Mesendoderm (in vitro differentiated cells): ENCODE data around the gene KCNA1.

Experiments
- DNase-seq: peaks from one replicate; pipeline ENCODE4 v3.0.0; 2013
- H2AK5ac ChIP-seq: 2 replicates; pipeline ENCODE4 v1.6.1; 2013; ENCODE audit warnings: low read length, inconsistent platforms
- H2BK120ac ChIP-seq: 2 replicates; pipeline ENCODE4 v1.6.1; 2013; ENCODE audit warnings: low read depth, mild to moderate bottlenecking, low read length, moderate library complexity, mixed read lengths
- H2BK15ac ChIP-seq: replicated peaks from 2 replicates; pipeline ENCODE4 v1.6.1; 2013; ENCODE audit warnings: low read depth, mild to moderate bottlenecking, moderate library complexity
- H2BK5ac ChIP-seq: 2 replicates; pipeline ENCODE4 v1.6.1; 2013; ENCODE audit warnings: low read length, inconsistent platforms
- H3K18ac ChIP-seq: 2 replicates; pipeline ENCODE4 v1.6.1; 2013; ENCODE audit warnings: mild to moderate bottlenecking, low read length, mixed read lengths
- H3K23ac ChIP-seq: one replicate; pipeline ENCODE4 v1.6.1; 2013; ENCODE audit warnings: low read length
- H3K27ac ChIP-seq: 2 replicates; pipeline ENCODE4 v1.5.1; 2013; ENCODE audit warnings: low read depth, mild to moderate bottlenecking, inconsistent platforms, low read length, moderate library complexity
- H3K27me3 ChIP-seq: 2 replicates; pipeline ENCODE4 v1.6.1; 2013; ENCODE audit warnings: low read length, control low read depth, mild to moderate bottlenecking, inconsistent platforms; ENCODE audit not compliant: insufficient read depth, poor library complexity
- H3K36me3 ChIP-seq: 2 replicates; pipeline ENCODE4 v1.6.1; 2013; ENCODE audit warnings: low read length, inconsistent platforms; ENCODE audit not compliant: control insufficient read depth, insufficient read depth
- H3K4ac ChIP-seq: one replicate; pipeline ENCODE4 v1.6.1; 2013; ENCODE audit warnings: low read depth, mild to moderate bottlenecking, low read length, moderate library complexity
- H3K4me1 ChIP-seq: 2 replicates; pipeline ENCODE4 v1.6.1; 2013; ENCODE audit warnings: low read depth, low read length, inconsistent platforms; ENCODE audit not compliant: control insufficient read depth
- H3K4me2 ChIP-seq: 2 replicates; pipeline ENCODE4 v1.6.1; 2013; ENCODE audit warnings: low read length
- H3K4me3 ChIP-seq: 2 replicates; pipeline ENCODE4 v1.5.1; 2013; ENCODE audit warnings: mild to moderate bottlenecking, low read length
- H3K56ac ChIP-seq: one replicate; pipeline ENCODE4 v1.6.1; 2013; ENCODE audit warnings: low read length
- H3K79me1 ChIP-seq: 2 replicates; pipeline ENCODE4 v1.6.1; 2013; ENCODE audit warnings: low read length, inconsistent platforms
- H3K79me2 ChIP-seq: 2 replicates; pipeline ENCODE4 v1.6.1; 2013; ENCODE audit warnings: mild to moderate bottlenecking, low read length; ENCODE audit not compliant: control insufficient read depth, insufficient read depth
- H3K9ac ChIP-seq: 2 replicates; pipeline ENCODE4 v1.6.1; 2013; ENCODE audit warnings: low read length, inconsistent platforms
- H4K5ac ChIP-seq: one replicate; pipeline ENCODE4 v1.6.1; 2013; ENCODE audit warnings: low read length
- H4K8ac ChIP-seq: one replicate; pipeline ENCODE4 v1.6.1; 2013; ENCODE audit warnings: low read depth, mild to moderate bottlenecking, control low read depth, low read length, moderate library complexity
- WGBS: extraction: QIAGEN DNeasy Blood & Tissue Kit; methylation state at CpG from one replicate; pipeline ENCODE4 v1.1.7; 2013; ENCODE audit warnings: low lambda C conversion rate, missing lambda C conversion rate; ENCODE audit not compliant: insufficient coverage; ENCODE audit errors: extremely low coverage; 5-methylcytosine and 5-hydroxymethylcytosine counted together

KCNA1 gene

DNA sequence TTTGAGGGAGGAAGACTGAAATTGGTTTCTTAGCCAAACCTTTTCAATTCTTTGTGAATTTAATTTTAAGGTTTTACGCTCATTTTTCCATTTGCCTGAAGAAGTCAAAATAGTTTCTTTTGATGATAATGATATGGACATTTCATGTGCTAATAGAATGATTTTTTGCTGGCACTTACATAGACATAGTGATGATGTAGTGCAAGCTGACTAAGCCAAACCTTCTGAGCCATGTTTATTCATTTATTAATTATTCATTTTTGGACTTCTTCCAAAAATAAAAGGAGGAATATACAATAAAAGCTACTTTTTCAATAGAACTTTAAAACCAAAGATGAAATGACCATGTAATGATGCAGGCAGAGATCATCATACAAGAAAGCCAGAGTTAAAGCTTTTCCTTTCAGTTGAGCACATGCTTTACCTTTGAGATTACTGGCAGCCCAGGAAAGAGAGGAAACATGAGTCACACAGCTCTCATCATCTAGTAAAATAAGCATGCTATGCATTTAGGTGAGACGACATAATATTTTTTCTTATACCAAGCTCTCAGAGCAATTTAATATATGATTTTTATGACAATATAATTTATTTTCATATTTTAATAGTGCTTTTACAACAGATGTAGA lies 24.8 kb downstream of the KCNA1 start:
- no peak overlapping the region for H2BK120ac ChIP-seq
- no peak overlapping the region for H3K27ac ChIP-seq
- H3K4ac ChIP-seq, result no peak overlapping the region
- no peaks in the 10 kb centered on the region for H3K36me3 ChIP-seq
- H3K27me3 ChIP-seq, result no peaks in the 10 kb centered on the region
- H3K4me3 ChIP-seq, result no peak overlapping the region
- H3K4me2 ChIP-seq, result no peak overlapping the region
- H3K9ac ChIP-seq, result no peak overlapping the region
- no peaks in the 10 kb centered on the region for H3K79me2 ChIP-seq
- H3K79me1 ChIP-seq, result no peaks in the 10 kb centered on the region
- H2AK5ac ChIP-seq, result no peak overlapping the region
- DNase-seq, result no peak
- H3K4me1 ChIP-seq, result no peaks in the 10 kb centered on the region
- no CpG with 5 or more reads among the region's 2 CpGs for WGBS
- H4K5ac ChIP-seq, result no peak overlapping the region
- H3K18ac ChIP-seq, result no peak overlapping the region
- H3K23ac ChIP-seq, result no peak overlapping the region
- H2BK15ac ChIP-seq, result no peak overlapping the region
- H2BK5ac ChIP-seq, result no peak overlapping the region
- no peak overlapping the region for H4K8ac ChIP-seq
- H3K56ac ChIP-seq, result no peak overlapping the region

DNA sequence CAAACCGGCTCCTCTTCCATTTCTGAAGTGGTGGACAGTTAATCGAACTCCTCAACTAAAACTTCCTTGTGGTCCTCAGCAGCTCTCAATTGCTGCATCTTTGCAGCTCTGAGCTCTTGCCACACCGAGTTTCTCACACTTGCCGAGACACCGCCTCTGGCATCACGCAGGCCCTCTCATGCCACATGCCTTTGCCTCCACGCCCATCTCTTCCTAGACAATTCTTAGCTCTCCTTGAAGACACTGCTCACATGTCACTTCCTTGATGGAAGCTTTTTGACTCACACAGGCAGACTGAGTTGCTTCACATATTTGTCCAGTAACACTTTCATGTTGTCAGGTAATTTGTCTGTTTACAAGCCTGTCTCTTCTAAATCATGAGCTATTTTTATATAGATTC lies 29.2 kb downstream of the KCNA1 start:
- Histone ChIP-seq H3K4me1 (no peaks in the 10 kb centered on the region), H3K27me3 (no peaks in the 10 kb centered on the region), H3K79me1 (no peaks in the 10 kb centered on the region), H4K5ac (no peak overlapping the region), H3K56ac (no peak overlapping the region), H2AK5ac (no peak overlapping the region), H2BK15ac (no peak overlapping the region), H2BK5ac (no peak overlapping the region), H3K23ac (no peak overlapping the region), H3K4me2 (no peak overlapping the region), H3K79me2 (no peaks in the 10 kb centered on the region), H3K36me3 (no peaks in the 10 kb centered on the region), H2BK120ac (no peak overlapping the region), H3K9ac (no peak overlapping the region), H4K8ac (no peak overlapping the region), H3K4me3 (no peak overlapping the region), H3K4ac (no peak overlapping the region), H3K27ac (no peak overlapping the region), H3K18ac (no peak overlapping the region)
- WGBS, result no CpG with 5 or more reads among the region's 7 CpGs
- DNase-seq, result no peak

DNA sequence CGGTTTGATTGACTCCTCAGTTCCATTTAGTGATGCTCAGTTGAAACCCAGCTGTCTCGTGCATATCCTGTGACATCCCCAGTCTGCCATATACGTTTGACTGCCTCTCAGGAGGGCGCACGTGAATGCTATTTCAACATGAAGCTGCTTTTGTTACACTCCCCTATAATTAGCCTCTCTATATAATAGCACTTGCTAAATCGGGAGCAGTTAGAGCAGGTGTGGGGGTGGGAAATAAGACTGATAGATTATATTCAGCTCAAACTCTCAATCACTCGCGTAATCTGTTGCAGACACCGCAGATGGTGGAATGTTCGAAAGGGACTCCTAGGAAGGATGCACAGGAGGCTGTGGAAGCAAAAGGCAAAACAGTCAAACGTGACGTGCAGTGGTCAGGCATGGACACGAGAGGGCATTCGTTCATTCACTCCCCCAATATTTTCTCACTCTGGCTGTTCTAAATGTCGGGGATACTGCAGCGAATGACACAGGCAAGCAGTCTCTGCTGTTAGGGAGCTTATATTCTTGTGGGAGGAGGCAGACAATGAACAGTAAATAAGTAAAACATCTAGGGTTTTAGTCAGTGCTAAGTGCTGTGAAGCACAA lies 29.8 kb downstream of the KCNA1 start:
- Histone ChIP-seq H4K8ac (no peak overlapping the region), H3K4ac (no peak overlapping the region), H2BK15ac (no peak overlapping the region), H3K27ac (no peak overlapping the region), H2BK120ac (no peak overlapping the region), H3K4me1 (no peaks in the 10 kb centered on the region), H3K9ac (no peak overlapping the region), H3K36me3 (no peaks in the 10 kb centered on the region), H4K5ac (no peak overlapping the region), H3K4me2 (no peak overlapping the region), H3K18ac (no peak overlapping the region), H2AK5ac (no peak overlapping the region), H3K79me1 (no peaks in the 10 kb centered on the region), H3K27me3 (no peaks in the 10 kb centered on the region), H3K23ac (no peak overlapping the region), H2BK5ac (no peak overlapping the region), H3K4me3 (no peak overlapping the region), H3K79me2 (no peaks in the 10 kb centered on the region), H3K56ac (no peak overlapping the region)
- DNase-seq, result no peak
- WGBS, result no CpG with 5 or more reads among the region's 16 CpGs

DNA sequence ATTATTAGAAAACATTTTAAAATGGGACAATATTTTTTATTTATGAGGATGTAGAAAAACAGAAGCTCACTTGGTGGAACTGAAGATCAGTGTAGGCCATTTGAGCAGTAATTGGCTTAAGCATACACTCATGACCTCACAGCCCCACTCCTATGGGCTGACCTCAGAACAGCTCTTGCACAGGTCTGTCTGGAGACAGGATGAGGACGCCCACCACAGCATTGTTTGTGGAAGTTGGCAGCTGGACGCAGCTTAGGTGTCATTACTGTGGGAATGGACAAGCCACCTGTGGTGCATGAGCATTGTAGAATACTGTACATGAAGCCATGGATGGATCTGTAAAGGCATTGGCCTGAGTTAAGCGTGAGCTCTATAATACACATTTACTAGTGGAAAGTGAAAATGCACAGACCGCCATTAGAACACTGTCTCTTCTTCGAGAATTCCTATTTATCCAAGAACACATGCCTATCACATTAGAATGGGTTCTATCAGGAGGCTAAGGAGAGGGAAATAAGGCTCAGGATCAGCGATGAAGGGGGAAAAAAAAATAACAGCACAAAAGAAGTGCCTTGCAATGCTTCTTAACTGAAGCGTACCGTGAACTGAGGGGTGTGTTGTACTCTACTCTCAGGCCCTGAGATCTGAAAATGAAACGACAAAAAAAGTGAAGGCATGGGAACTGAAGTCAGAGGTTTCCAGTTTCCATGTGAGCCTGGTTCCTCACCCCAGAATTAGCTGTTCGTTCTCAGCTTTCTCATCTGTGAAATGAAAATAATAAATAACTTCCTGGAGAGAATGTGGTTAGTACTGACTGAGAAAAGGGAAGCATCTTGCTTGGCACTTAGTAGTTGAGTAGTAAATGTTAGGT lies 33.6 kb downstream of the KCNA1 start:
- no peak overlapping the region for H3K4ac ChIP-seq
- no peak overlapping the region for H2BK15ac ChIP-seq
- no peaks in the 10 kb centered on the region for H3K79me1 ChIP-seq
- no peak overlapping the region for H3K4me3 ChIP-seq
- no peak overlapping the region for H3K18ac ChIP-seq
- H2BK5ac ChIP-seq, result no peak overlapping the region
- no peak overlapping the region for H3K27ac ChIP-seq
- DNase-seq, result no peak
- no CpG with 5 or more reads among the region's 10 CpGs for WGBS
- no peak overlapping the region for H2BK120ac ChIP-seq
- no peak overlapping the region for H3K23ac ChIP-seq
- H3K79me2 ChIP-seq, result no peaks in the 10 kb centered on the region
- H4K5ac ChIP-seq, result no peak overlapping the region
- no peak overlapping the region for H3K56ac ChIP-seq
- H3K4me2 ChIP-seq, result no peak overlapping the region
- no peak overlapping the region for H3K9ac ChIP-seq
- H3K4me1 ChIP-seq, result no peaks in the 10 kb centered on the region
- H4K8ac ChIP-seq, result no peak overlapping the region
- no peak overlapping the region for H2AK5ac ChIP-seq
- no peaks in the 10 kb centered on the region for H3K36me3 ChIP-seq
- H3K27me3 ChIP-seq, result no peaks in the 10 kb centered on the region

DNA sequence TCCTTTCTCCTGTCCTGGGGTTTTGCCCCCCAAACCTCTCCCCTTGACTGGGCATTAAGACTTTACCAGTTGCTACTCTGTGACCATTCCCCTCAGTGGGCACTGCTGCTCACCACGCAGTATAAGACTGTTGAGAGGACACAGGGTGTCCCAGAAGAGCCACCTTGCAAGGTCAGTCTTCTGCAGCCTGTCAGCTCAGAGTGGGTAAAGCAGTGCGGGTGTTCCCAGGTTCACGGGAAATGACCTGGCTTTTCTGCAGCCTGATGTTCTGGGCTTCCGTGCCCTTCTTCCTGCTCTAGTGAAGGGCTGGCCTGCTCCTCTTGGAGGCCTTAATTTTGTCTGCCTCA lies 34.2 kb downstream of the KCNA1 start:
- Histone ChIP-seq H3K79me1 (no peaks in the 10 kb centered on the region), H2AK5ac (no peak overlapping the region), H4K8ac (no peak overlapping the region), H3K4me1 (no peaks in the 10 kb centered on the region), H3K56ac (no peak overlapping the region), H3K18ac (no peak overlapping the region), H3K27ac (no peak overlapping the region), H3K4me2 (no peak overlapping the region), H3K23ac (no peak overlapping the region), H3K27me3 (no peaks in the 10 kb centered on the region), H3K36me3 (no peaks in the 10 kb centered on the region), H4K5ac (no peak overlapping the region), H2BK5ac (no peak overlapping the region), H3K4me3 (no peak overlapping the region), H3K79me2 (no peaks in the 10 kb centered on the region), H3K9ac (no peak overlapping the region), H2BK120ac (no peak overlapping the region), H2BK15ac (no peak overlapping the region), H3K4ac (no peak overlapping the region)
- no CpG with 5 or more reads among the region's 4 CpGs for WGBS
- no peak for DNase-seq
